Activated effector memory CD4-positive, alpha-beta T cell treated with anti-CD3 and anti-CD28 coated beads, Interleukin-2, amount 50 U/mL, for 16 hours (primary cell): ENCODE measurements around the gene GNA14.
"Not testable (repeated sequence)": the region's sequence is repeated elsewhere in the genome, so short reads cannot be mapped to it uniquely, and the experiment has no call there.

Experiments used
- DNase-seq: peaks from one replicate; pipeline ENCODE4 v3.0.0-alpha.2; 2020

GNA14 gene

DNA sequence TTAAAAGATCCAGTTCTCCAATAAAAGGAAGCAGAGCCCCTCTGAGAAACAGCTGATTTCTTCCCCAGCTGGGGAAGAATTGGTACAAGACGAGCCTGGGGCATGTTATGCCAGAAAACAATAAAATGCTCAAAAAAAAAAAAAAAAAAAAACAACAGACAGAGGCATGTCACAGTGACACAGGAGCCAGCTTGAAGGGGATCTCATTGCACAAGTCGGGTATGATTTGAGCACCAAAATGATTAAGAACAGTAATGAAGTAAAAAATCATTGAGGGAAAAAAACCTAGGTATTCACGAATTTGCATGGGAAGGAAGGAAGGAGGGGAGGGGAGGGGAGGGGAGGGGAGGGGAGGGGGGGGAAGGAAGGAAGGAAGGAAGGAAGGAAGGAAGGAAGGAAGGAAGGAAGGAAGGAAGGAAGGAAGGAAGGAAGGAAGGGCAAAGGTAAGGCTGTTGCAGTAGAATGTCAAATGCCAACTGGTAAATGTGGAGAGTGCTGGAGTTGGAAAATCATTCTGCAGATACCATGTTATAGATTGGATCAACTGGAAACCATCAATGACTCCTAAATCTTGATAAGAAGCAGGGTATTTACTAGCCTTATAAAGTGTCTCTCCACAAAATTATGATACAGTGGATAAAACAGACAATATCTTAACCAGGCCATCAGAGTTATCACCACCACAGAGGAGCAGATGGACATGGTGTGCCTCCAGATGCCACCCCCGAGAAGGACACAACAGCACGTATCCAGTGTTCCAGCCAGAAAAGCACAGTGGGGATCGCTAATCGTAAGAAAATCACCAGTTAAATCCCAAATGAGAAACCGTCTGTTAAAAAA is 7.2 kb downstream of the GNA14 start:
- DNase-seq: no peak

- DNase-seq: no peak
These were observed 15.5 kb downstream of the GNA14 start for GRCh38 chr9:77632652-77633051.

DNA sequence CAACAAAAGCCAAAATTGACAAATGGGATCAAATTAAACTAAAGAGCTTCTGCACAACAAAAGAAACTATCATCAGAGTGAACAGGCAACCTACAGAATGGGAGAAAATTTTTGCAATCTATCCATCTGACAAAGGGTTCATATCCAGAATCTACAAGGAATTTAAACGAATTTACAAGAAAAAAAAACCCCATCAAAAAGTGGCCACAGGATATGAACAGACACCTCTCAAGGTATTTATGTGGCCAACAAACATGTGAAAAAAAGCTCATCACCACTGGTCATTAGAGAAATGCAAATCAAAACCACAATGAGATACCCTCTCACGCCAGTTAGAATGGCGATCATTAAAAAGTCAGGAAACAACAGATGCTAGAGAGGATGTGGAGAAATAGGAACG is 19.3 kb downstream of the GNA14 start:
- DNase-seq: not testable (repeated sequence)

- DNase-seq: no peak
These were observed 31.9 kb downstream of the GNA14 start for GRCh38 chr9:77616191-77616590.

DNA sequence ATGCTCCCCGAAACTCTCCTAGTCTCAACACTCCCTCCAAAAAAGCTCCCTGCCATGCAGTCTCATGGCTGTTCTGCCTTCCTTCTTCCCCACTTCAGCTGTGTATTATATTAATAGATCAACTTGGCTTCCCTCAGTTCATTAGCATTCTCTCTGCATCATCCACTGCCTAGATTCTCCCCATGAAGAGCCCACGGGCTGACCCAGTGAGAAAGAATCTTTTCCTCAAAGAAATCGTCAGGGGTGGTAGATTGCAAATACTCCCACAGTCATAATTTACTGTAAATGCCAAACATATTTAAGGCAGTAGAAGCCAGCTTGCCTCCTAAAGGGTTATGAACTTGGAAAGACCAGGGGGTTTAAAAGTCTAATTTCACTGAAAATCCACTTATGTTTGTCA is 33.5 kb downstream of the GNA14 start:
- DNase-seq: no peak

GRCh38 chr9:77606526-77606925 is 41.6 kb downstream of the GNA14 start:
- no peak for DNase-seq

DNA sequence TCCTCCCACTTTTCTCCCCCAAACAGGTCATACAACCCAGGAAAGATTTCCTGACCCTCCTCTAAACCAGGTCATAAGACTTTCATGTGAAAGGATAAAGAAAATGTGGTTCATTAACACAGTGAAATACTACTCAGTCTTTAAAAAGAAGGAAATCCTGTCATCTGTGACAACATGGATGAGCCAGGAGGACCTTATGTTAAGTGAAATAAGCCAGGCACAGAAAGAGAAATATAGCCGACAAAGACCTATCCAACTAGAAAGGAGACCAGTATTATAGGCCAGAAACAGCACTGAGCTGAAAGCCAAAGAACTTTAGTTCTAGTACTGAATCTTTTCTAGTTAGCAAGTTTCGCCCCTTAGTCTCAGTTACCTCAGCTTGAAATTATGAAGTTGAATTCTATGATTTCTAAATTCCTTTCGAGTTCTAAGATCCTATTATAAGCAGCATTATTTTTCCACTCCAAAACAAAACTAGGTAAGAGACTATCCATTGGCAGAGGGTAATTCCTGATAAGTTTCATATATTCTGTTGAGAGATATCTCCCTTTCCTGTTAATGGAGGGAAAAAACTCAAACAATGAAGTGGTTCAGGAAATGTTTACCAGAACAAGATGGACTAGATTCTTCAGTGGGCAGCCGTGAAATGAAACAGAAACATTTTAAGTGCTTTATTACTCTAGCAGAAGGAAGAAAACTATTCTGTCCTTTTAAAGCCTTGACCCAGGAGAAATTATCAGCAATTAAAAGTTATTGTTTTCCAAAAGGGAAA is 42.5 kb downstream of the GNA14 start:
- DNase-seq: no peak

GRCh38 chr9:77604316-77604715 is 43.8 kb downstream of the GNA14 start:
- no peak for DNase-seq

DNA sequence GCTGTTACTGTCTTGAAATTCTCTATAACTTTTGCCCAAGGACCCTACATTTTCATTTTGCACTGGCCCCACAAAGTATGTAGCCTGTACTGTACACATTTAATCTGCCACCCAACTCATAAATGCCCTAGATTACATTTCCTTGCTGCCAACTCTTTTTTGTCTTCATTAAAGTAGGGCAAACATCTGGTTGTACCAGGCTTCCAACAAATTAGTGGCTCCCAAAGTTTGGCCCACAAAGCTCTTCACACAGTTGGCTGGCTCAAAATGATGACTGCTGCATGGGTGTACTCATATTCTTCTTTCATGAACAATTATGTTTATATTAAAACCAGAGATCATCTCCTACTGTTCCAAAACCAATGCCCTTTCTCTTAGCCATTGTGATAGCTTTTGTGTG is 45.3 kb downstream of the GNA14 start:
- no peak for DNase-seq

DNA sequence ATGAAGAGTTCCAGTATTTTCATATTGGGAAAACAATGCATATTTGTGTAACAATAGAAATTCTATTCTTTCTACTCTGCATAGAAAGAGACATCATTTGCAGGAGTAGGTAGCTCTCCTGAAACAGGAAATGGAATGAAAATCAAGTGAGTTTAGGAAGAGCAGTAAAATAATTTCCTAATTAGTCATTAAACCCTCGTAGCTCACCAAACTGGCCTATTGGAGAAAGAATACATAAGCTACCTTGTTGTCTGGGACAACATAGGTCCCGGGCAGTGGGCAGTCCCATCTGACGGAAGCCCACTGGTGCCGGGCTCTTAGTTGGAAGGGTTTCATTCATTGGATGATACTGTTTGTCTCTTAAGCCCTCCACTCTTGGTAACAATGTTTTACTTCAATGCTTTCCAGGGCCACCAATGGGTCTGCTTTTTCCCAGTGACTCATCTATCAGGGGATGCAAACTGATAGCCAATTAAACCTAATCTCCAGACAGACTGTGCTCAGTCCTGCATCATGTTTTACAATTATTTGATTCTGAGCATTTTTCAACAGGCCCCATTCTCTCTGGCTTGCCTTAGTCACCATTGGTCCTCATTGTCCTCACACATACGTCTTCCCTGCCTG is 46.5 kb downstream of the GNA14 start:
- no peak for DNase-seq

DNA sequence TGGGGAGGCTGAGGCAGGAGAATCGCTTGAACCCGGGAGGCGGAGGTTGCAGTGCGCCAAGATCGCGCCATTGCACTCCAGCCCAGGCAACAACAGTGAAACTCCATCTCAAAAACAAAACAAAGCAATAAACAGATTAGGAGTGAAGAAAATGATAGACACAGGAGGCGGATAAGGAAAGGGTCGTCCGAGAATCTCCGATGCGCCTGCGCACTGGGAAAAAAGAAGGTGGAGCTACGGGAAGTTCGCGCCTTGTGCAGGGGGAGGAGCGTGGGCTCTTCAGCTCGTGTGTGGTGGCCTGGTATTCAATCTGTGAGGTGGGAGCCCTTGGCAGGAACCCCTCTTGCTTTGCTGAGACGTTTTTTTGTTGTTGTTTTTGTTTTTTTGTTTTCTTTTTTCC is 47.3 kb downstream of the GNA14 start:
- no peak for DNase-seq

DNA sequence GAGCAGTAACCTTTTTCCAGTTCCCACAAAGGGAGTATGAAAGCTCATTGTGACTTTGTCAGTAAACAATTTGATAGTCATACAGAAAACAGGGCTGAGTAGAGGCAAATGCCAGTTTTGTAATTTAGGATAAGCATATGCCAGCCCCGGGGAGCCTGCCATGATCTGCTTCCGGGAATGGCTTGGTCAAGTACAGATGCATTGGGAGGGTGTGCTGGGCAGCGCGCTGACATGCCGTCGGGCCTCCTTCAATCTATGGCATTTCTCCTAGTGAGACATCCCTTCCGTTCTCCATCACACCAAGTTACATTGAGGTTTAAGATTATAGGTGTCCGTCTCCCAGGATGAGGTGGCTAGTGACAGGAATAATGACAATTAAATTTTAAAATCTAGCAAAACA is 48.6 kb downstream of the GNA14 start:
- DNase-seq: no peak

DNA sequence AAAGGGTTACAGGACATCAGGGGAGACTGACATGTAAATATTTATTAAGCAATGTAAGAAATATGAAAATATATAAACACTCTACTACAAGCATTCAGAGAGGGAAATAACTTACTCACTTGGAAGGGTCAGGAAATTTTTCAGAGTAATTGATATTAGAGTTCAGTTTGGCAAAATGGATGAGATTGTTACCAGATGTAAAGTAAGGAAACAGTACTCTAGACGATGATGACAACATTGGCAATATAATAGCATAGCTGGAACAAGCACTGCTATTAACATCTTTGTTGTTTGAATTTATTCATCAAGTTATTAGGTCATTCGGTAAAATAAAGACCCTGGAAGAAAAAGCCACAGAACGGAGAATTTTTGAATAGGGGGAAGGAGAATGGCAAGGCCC is 49.1 kb downstream of the GNA14 start:
- DNase-seq: no peak

DNA sequence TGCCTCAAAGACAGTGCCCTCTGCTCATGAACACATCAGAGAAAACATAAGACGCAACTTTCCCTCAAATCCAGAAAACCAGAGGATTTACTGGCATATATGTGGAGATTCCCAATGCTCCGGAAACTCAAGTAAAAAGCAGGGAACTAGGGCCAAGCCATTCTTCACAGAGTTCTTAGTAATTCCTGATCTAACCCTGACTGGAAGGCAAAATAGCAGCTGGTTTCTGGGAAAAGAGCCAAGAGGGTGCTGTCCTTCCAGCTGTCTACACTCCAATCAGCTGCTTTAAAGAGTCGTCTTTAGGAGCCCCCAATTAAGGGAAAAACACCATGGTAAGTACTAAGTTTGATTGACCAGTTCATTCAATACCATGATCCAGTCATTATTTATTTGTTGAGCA is 49.6 kb downstream of the GNA14 start:
- no peak for DNase-seq

DNA sequence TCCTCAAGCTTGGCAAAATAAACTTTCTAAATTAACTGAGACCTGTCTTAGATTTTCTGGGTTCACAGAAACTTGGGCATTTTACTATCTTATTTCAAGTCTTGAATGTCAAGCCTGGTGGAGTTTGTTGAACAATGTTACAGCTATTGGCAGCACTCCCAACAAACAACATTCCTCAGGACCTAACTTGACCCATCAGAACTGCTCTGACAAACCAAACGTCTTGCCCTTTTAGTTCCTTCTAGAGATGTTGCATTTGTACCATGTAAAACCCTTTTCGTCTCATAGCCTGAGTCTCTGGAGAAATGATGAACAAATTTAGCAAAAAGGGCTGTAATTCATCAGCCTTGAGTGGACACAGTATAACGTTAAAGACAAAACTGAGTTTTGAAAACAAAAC is 51.1 kb downstream of the GNA14 start:
- no peak for DNase-seq

- no peak for DNase-seq
These were observed 52.6 kb downstream of the GNA14 start for GRCh38 chr9:77595426-77596095.

GRCh38 chr9:77594963-77595362 is 53.2 kb downstream of the GNA14 start:
- DNase-seq: no peak

GRCh38 chr9:77593528-77593927 is 54.6 kb downstream of the GNA14 start:
- DNase-seq: no peak

DNA sequence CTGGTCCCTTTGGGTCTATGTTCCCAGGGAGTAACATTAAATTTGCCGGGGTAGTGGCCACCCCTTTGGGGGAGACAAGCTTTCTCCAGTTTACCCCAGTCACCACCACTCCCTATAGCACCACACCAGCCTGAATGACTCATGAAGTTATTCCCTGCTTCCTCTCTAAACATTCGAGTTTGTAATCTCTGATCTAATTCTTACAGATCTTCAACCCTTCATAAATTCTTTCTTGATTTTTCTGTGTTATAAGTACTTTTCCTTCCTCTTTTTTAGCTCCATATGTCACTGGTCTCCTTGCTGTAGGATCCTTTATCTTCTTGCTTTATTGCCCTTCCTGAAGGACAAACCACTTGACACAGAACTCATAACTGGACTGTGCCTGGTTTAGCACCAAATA is 55.6 kb downstream of the GNA14 start:
- no peak for DNase-seq

- DNase-seq: no peak
These were observed 58.9 kb downstream of the GNA14 start for GRCh38 chr9:77589046-77589795.

DNA sequence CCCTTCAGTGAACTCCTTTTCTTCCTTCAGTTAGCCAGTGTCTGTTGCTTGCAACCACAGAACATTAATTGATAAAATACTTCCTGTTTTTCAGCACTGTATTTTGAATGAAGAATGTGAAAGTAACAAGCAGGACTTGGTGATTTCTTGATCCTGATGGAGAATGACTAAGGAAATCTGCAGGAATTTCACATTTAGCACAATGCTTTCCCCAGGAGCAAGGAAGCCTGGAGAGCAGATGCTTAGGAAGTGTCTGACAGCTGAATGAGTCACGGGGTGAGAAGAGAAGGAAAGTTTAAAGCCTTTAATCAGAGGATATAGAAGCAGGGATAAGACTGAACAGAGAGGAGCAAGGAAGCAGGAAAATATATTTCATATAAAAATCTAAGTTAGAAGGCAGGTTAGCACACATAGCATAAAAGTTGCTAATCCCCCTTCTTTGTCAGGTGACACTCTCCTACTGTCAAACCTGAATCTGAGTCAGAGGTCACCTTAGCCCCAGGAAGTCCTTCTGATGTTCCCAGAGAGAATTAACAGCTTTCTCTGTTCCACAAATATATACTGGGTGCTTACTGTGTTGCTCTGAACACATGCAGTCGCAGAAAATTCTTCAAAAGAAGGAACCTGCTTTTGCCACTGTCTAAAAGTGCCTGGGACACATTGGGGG is 59.7 kb downstream of the GNA14 start:
- no peak for DNase-seq

DNA sequence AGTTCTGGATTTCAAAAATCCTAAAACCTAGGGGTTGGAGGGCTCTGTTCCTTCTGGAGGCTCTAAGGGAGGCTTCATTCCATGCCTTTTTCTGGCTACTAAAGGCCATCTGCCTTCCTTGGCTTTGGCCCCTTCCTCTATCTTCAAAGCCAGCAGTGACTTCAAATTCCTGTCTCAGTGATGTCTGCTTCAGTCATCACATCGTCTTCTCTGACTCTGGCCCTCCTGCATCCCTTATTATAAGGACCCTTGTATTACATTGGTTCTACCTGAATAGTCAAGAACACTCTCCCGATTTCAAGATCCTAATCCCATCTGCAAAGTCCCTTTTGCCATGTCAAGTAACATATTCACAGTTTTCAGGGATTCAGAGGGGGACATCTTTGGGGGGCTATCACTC is 60.3 kb downstream of the GNA14 start:
- DNase-seq: no peak
